GM21619 (cell line): ENCODE results near the gene DDIT3.

Source experiments
- ATAC-seq: cut with Tn5 transposase; IDR thresholded peaks from one replicate; pipeline ENCODE4 v1.9.1; 2021; ENCODE audit not compliant: unreplicated experiment

DDIT3 gene

GRCh38 chr12:57547288-57548012 lies 27.1 kb upstream of the DDIT3 start:
- ATAC-seq, result no peak

- ATAC-seq, result peak; percentile 99
Observed at GRCh38 chr12:57546438-57547287, 26.3 kb upstream of the DDIT3 start, which contains the start of gene DCTN2. Gene DCTN2 (minus strand): TSS chr12:57547192. CDS start chr12:57547063, 129 bp downstream.

GRCh38 chr12:57545809-57546437 lies 25.6 kb upstream of the DDIT3 start:
- ATAC-seq, result no peak

- no peak for ATAC-seq
Observed at GRCh38 chr12:57543581-57543980, 23.3 kb upstream of the DDIT3 start.

- no peak for ATAC-seq
Observed at GRCh38 chr12:57541717-57542116, 21.4 kb upstream of the DDIT3 start.

- ATAC-seq, result no peak
Observed at GRCh38 chr12:57541001-57541400, 20.7 kb upstream of the DDIT3 start.

- ATAC-seq, result no peak
Observed at GRCh38 chr12:57539134-57539768, 18.9 kb upstream of the DDIT3 start.

GRCh38 chr12:57536597-57536942 lies 16.3 kb upstream of the DDIT3 start:
- ATAC-seq, result no peak

- no peak for ATAC-seq
Observed at GRCh38 chr12:57535764-57536596, 15.7 kb upstream of the DDIT3 start.

GRCh38 chr12:57534991-57535543 lies 14.8 kb upstream of the DDIT3 start:
- no peak for ATAC-seq

GRCh38 chr12:57534250-57534649 lies 13.9 kb upstream of the DDIT3 start:
- ATAC-seq, result no peak

GRCh38 chr12:57533108-57533507 lies 12.8 kb upstream of the DDIT3 start:
- no peak for ATAC-seq

GRCh38 chr12:57531836-57532235 lies 11.5 kb upstream of the DDIT3 start:
- ATAC-seq, result no peak

- ATAC-seq, result no peak
Observed at GRCh38 chr12:57530396-57531142, 10.3 kb upstream of the DDIT3 start.

GRCh38 chr12:57529831-57530230 lies 9.5 kb upstream of the DDIT3 start:
- no peak for ATAC-seq

- no peak for ATAC-seq
Observed at GRCh38 chr12:57528831-57529555, 8.7 kb upstream of the DDIT3 start.

GRCh38 chr12:57528176-57528575 lies 7.9 kb upstream of the DDIT3 start:
- no peak for ATAC-seq

- ATAC-seq, result no peak
Observed at GRCh38 chr12:57527184-57527583, 6.9 kb upstream of the DDIT3 start.
